Measurements from ENCODE around the gene ACMSD. TPM values are rescaled to one million over a fixed set of nuclear protein-coding genes. Genes with fewer than 3 reads are reported as not detected.

The ACMSD gene
- total and polyA plus RNA-seq, 2 of the 13 experiments (the other 11 are each of a cell fraction or from before 2014, with no cell fraction given) = not detected

GRCh38 chr2:134917360-134917865, 79.0 kb downstream of the ACMSD start (continued):
- TF ChIP-seq AGO2 (optimal IDR thresholded peaks at IDR 0.05; ENCODE audit: low read depth, low read length) = no peak
- TF ChIP-seq, protein P1, sequence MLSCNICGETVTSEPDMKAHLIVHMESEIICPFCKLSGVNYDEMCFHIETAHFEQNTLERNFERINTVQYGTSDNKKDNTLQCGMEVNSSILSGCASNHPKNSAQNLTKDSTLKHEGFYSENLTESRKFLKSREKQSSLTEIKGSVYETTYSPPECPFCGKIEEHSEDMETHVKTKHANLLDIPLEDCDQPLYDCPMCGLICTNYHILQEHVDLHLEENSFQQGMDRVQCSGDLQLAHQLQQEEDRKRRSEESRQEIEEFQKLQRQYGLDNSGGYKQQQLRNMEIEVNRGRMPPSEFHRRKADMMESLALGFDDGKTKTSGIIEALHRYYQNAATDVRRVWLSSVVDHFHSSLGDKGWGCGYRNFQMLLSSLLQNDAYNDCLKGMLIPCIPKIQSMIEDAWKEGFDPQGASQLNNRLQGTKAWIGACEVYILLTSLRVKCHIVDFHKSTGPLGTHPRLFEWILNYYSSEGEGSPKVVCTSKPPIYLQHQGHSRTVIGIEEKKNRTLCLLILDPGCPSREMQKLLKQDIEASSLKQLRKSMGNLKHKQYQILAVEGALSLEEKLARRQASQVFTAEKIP (CRISPR knock-in tag; IDR thresholded peaks at IDR 0.05; ENCODE audit: borderline replicate concordance) = no peak
- TF ChIP-seq ZNF580 (CRISPR knock-in tag; IDR thresholded peaks at IDR 0.05; ENCODE audit: borderline replicate concordance, low read depth) = no peak
- no peak for TF ChIP-seq SUZ12 (IDR thresholded peaks at IDR 0.05; ENCODE audit: low read depth, low read length)
- no peak for TF ChIP-seq HOXD1 (CRISPR knock-in tag; IDR thresholded peaks at IDR 0.05)
- TF ChIP-seq GMEB2 (CRISPR knock-in tag; IDR thresholded peaks at IDR 0.05; ENCODE audit: low read depth) = no peak
- no peak for TF ChIP-seq PITX1 (CRISPR knock-in tag; IDR thresholded peaks at IDR 0.05)
- no peak for TF ChIP-seq RBFOX2 (IDR thresholded peaks at IDR 0.05; ENCODE audit: low read depth, low read length)
- 0 out of 2 replicates have a peak, but pooled peaks have one; percentile 19 for TF ChIP-seq AHR (CRISPR knock-in tag; IDR thresholded peaks at IDR 0.05)
- no peak for TF ChIP-seq AGO1 (IDR thresholded peaks at IDR 0.05; ENCODE audit: low read depth, low read length, poor library complexity, severe bottlenecking)
- 0 out of 2 replicates have a peak, but pooled peaks have one; percentile 47 for TF ChIP-seq ZNF335 (CRISPR knock-in tag; IDR thresholded peaks at IDR 0.05)
- TF ChIP-seq, protein P2, sequence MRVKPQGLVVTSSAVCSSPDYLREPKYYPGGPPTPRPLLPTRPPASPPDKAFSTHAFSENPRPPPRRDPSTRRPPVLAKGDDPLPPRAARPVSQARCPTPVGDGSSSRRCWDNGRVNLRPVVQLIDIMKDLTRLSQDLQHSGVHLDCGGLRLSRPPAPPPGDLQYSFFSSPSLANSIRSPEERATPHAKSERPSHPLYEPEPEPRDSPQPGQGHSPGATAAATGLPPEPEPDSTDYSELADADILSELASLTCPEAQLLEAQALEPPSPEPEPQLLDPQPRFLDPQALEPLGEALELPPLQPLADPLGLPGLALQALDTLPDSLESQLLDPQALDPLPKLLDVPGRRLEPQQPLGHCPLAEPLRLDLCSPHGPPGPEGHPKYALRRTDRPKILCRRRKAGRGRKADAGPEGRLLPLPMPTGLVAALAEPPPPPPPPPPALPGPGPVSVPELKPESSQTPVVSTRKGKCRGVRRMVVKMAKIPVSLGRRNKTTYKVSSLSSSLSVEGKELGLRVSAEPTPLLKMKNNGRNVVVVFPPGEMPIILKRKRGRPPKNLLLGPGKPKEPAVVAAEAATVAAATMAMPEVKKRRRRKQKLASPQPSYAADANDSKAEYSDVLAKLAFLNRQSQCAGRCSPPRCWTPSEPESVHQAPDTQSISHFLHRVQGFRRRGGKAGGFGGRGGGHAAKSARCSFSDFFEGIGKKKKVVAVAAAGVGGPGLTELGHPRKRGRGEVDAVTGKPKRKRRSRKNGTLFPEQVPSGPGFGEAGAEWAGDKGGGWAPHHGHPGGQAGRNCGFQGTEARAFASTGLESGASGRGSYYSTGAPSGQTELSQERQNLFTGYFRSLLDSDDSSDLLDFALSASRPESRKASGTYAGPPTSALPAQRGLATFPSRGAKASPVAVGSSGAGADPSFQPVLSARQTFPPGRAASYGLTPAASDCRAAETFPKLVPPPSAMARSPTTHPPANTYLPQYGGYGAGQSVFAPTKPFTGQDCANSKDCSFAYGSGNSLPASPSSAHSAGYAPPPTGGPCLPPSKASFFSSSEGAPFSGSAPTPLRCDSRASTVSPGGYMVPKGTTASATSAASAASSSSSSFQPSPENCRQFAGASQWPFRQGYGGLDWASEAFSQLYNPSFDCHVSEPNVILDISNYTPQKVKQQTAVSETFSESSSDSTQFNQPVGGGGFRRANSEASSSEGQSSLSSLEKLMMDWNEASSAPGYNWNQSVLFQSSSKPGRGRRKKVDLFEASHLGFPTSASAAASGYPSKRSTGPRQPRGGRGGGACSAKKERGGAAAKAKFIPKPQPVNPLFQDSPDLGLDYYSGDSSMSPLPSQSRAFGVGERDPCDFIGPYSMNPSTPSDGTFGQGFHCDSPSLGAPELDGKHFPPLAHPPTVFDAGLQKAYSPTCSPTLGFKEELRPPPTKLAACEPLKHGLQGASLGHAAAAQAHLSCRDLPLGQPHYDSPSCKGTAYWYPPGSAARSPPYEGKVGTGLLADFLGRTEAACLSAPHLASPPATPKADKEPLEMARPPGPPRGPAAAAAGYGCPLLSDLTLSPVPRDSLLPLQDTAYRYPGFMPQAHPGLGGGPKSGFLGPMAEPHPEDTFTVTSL (CRISPR knock-in tag; IDR thresholded peaks at IDR 0.05; ENCODE audit: borderline replicate concordance) = no peak
- no peak for TF ChIP-seq ZFYVE20 (CRISPR knock-in tag; IDR thresholded peaks at IDR 0.05; ENCODE audit: borderline replicate concordance, low read depth)
- TF ChIP-seq NFKBIZ (CRISPR knock-in tag; IDR thresholded peaks at IDR 0.05) = no peak
- TF ChIP-seq RXRB (CRISPR knock-in tag; IDR thresholded peaks at IDR 0.05; ENCODE audit: borderline replicate concordance) = 0 out of 2 replicates have a peak, but pooled peaks have one; percentile 24
- TF ChIP-seq ZNF205 (CRISPR knock-in tag; IDR thresholded peaks at IDR 0.05) = peak; percentile 40; the same call in 1 of the 2 replicates
- TF ChIP-seq CEBPG (CRISPR knock-in tag; IDR thresholded peaks at IDR 0.05) = peak; percentile 68
- TF ChIP-seq CENPT (CRISPR knock-in tag; IDR thresholded peaks at IDR 0.05; ENCODE audit: low read depth) = no peak
- TF ChIP-seq ZNF569 (CRISPR knock-in tag; IDR thresholded peaks at IDR 0.05; ENCODE audit: borderline replicate concordance) = no peak
- TF ChIP-seq ZKSCAN8 (CRISPR knock-in tag; IDR thresholded peaks at IDR 0.05; ENCODE audit: borderline replicate concordance) = no peak
- no peak for TF ChIP-seq MTA3 (CRISPR knock-in tag; IDR thresholded peaks at IDR 0.05)
- TF ChIP-seq ZNF556 (CRISPR knock-in tag; IDR thresholded peaks at IDR 0.05; ENCODE audit: borderline replicate concordance) = no peak
- no peak for TF ChIP-seq ZNF660 (CRISPR knock-in tag; IDR thresholded peaks at IDR 0.05; ENCODE audit: borderline replicate concordance, low read depth)
